HG03097 (cell line): ENCODE data around the gene NTS.

Experiments
- ATAC-seq: cut with Tn5 transposase; IDR thresholded peaks from one replicate; pipeline ENCODE4 v1.9.1; 2021; ENCODE audit not compliant: unreplicated experiment, low FRiP score

The NTS gene

GRCh38 chr12:85920324-85920947 lies 46.3 kb downstream of the NTS start:
- ATAC-seq = no peak

DNA sequence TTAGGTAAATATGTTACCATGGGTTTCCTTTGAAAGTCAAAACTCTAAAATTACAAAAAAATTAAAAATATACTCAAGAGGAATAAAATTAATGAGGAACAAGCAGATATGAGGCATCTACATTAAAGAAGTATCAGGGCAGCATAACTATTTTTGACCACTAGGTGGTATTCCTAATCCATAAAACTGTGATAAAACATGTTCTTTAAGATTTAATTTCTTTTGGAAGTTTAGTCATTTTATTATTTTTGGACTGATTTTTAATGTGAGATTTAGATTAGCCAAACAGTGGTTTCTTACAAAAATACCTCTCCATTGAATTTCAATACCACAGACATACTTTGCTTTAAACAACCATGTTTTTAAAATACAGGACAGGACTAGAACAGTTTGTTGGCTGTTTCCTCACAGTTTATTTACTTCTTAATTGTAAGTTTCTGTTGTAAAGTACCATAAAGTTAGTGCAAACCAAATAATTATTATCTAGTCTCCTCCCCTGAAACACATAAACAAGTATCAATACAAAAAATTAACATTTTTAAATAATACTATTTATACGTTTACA lies 49.8 kb downstream of the NTS start:
- ATAC-seq = no peak

GRCh38 chr12:85927166-85927565 lies 53.1 kb downstream of the NTS start:
- no peak for ATAC-seq
